ENCODE measurements around the gene AGMO. TPM values are rescaled to one million over a fixed set of nuclear protein-coding genes. Genes with fewer than 3 reads are reported as not detected.
A peak's percentile ranks its signal among the peaks of the same experiment; 100 is the strongest.

AGMO gene
- total and polyA plus RNA-seq, 2 of the 8 experiments (the other 6 are each of a cell fraction or from before 2014, with no cell fraction given) = 0.22 to 0.45 TPM

- no peak overlapping the region for H3K56ac ChIP-seq (replicated peaks; ENCODE audit: insufficient read length, low read depth, low read length)
- H3K27ac ChIP-seq (ENCODE audit: low read depth, low read length) = no peak overlapping the region
- no peak overlapping the region for H2BK5ac ChIP-seq (ENCODE audit: low read depth, low read length)
- no peak overlapping the region for H3K18ac ChIP-seq (ENCODE audit: extremely low read depth, low read length)
- no peak overlapping the region for H3K23ac ChIP-seq (ENCODE audit: insufficient read length)
- H3K23me2 ChIP-seq (ENCODE audit: low read depth, low read length) = no peaks in the 10 kb centered on the region
- POLR2A ChIA-PET (ENCODE audit: partially characterized antibody) = interaction anchor here (0.6 kb wide), 1 partner anchor 1283 kb away, joined by 3 read pairs; no protein-coding TSS in a partner anchor
- H2BK20ac ChIP-seq (ENCODE audit: low read length) = no peak overlapping the region
- H3K27me3 ChIP-seq (replicated peaks in 1 of 4; ENCODE audit: control insufficient read depth in 3 of 4, extremely low read depth in 1 of 4, insufficient read depth in 3 of 4, low read length in 3 of 4) = no peaks in the 10 kb centered on the region
- no peaks in the 10 kb centered on the region for H3K79me2 ChIP-seq (ENCODE audit: control insufficient read depth in 1 of 2, insufficient read depth in 2 of 2, low read length in 2 of 2)
- no peak overlapping the region for H2AK5ac ChIP-seq (ENCODE audit: low read depth, low read length)
- H2BK12ac ChIP-seq (ENCODE audit: low read depth, low read length) = no peak overlapping the region
- CTCF ChIA-PET (ENCODE audit: partially characterized antibody) = interaction anchor here (0.5 to 1.5 kb wide), 4 partner anchors 11 to 480 kb away, joined by 3 read pairs; no protein-coding TSS in a partner anchor
- H2BK120ac ChIP-seq (replicated peaks; ENCODE audit: low read depth, low read length) = no peak overlapping the region
- 77% methylated on average over 7 of the region's 7 CpGs; no CpG with 5 or more reads in 1 of the 2 experiments for WGBS, 2 experiments (ENCODE audit: extremely low coverage in 1 of 2, insufficient coverage in 1 of 2, insufficient read length in 1 of 2, insufficient replicate concordance in 2 of 2, low coverage in 1 of 2, low lambda C conversion rate in 2 of 2, missing lambda C conversion rate in 1 of 2)
- no peaks in the 10 kb centered on the region for H4K20me1 ChIP-seq (replicated peaks in 1 of 2; ENCODE audit: control insufficient read depth in 1 of 2, insufficient read depth in 2 of 2, low read length in 2 of 2)
- FAIRE-seq (no peak), DNase-seq (ENCODE audit: low read depth in 1 of 2, low spot score in 2 of 2) (no peak)
- no peak overlapping the region for H3K14ac ChIP-seq (ENCODE audit: insufficient read length)
- H3K9ac ChIP-seq (replicated peaks in 1 of 4; ENCODE audit: extremely low read depth in 1 of 4, low read depth in 3 of 4, low read length in 3 of 4) = no peak overlapping the region
- no peaks in the 10 kb centered on the region for H3K79me1 ChIP-seq (ENCODE audit: low read depth, low read length)
- no peaks in the 10 kb centered on the region for H3K9me3 ChIP-seq (ENCODE audit: insufficient read depth in 2 of 2, low read depth in 1 of 2, low read length in 1 of 2)
- no peak overlapping the region for H3K4ac ChIP-seq (replicated peaks; ENCODE audit: insufficient read length, low read depth, low read length)
- H2AFZ ChIP-seq (ENCODE audit: low read length) = no peak overlapping the region
- H4K91ac ChIP-seq (replicated peaks; ENCODE audit: insufficient read length, low read length) = no peak overlapping the region
- H3K4me2 ChIP-seq (ENCODE audit: insufficient read depth in 1 of 2, low read depth in 2 of 2, low read length in 2 of 2) = no peak overlapping the region
- no peak overlapping the region for H4K5ac ChIP-seq (ENCODE audit: insufficient read length, low read depth, low read length)
- no peaks in the 10 kb centered on the region for H3K36me3 ChIP-seq (ENCODE audit: control insufficient read depth in 2 of 4, insufficient read depth in 4 of 4, low read length in 3 of 4)
- no peak overlapping the region for H4K8ac ChIP-seq (ENCODE audit: extremely low read depth, insufficient read depth, low read length)
- H3K4me1 ChIP-seq (replicated peaks in 1 of 4; ENCODE audit: control insufficient read depth in 3 of 4, insufficient read depth in 4 of 4, low read length in 3 of 4) = 0 out of 7 replicates have a peak, but pooled peaks cover 0 to 3% (median 0%) of the 10 kb centered on the region in 4 experiments
- no peak overlapping the region for H2BK15ac ChIP-seq (ENCODE audit: low read length)
- peak overlapping the region in 1 of 4 experiments; percentile 14; a peak in 1 of 8 replicates for H3K4me3 ChIP-seq (ENCODE audit: extremely low read depth in 1 of 4, insufficient read depth in 2 of 4, low read depth in 3 of 4, low read length in 4 of 4)
- TF ChIP-seq FOSL1 (IDR thresholded peaks at IDR 0.05; ENCODE audit: insufficient read depth, low read depth, low read length) (no peak), CEBPB (IDR thresholded peaks at IDR 0.05; ENCODE audit: low read depth, low read length) (no peak), GTF2F1 (IDR thresholded peaks at IDR 0.05; ENCODE audit: borderline replicate concordance, low read depth, low read length) (no peak)
Observed at GRCh38 chr7:15197042-15197977, 364.5 kb downstream of the AGMO start.
